ENCODE data around the gene RASGRP3. TPM values are rescaled to one million over a fixed set of nuclear protein-coding genes. Genes with fewer than 3 reads are reported as not detected.

The RASGRP3 gene
- total RNA-seq, 1 experiment from 2014 or later, result 0.72 TPM

- POLR2A ChIA-PET (ENCODE audit: unreplicated experiment), result no interaction called here
- Histone ChIP-seq H3K27me3 (ENCODE audit: insufficient read depth, low read depth) (no peaks in the 10 kb centered on the region), H3K4me2 (no peak overlapping the region), H3K9me3 (ENCODE audit: insufficient read depth, low read depth) (no peaks in the 10 kb centered on the region; the same call in none of the 2 replicates), H3K9me2 (ENCODE audit: insufficient read depth) (no peaks in the 10 kb centered on the region), H3K79me2 (ENCODE audit: low read depth) (no peaks in the 10 kb centered on the region), H3K4me3 (no peak overlapping the region), H3K4me1 (replicated peaks; ENCODE audit: insufficient read depth) (no peaks in the 10 kb centered on the region), H3K36me3 (ENCODE audit: low read depth) (no peaks in the 10 kb centered on the region), H3F3A (ENCODE audit: insufficient read depth, low read depth) (no peaks in the 10 kb centered on the region), H4K20me1 (ENCODE audit: insufficient read depth) (no peaks in the 10 kb centered on the region), H3K27ac (no peak overlapping the region), H2AFZ (no peak overlapping the region)
- CTCF ChIA-PET, result no interaction called here
- TF ChIP-seq CTCF (conservative IDR thresholded peaks at IDR 0.05) (no peak), EZH2 (IDR thresholded peaks at IDR 0.05; ENCODE audit: low read depth) (no peak)
- intact Hi-C loops (cut with micrococcal nuclease; ENCODE audit: unreplicated experiment), result no loop called here
- DNase-seq, result no peak
- no TSS peak for BruUV-seq (replicated peaks)
Observed at GRCh38 chr2:33484042-33484621, 7.7 kb downstream of the RASGRP3 start.

GRCh38 chr2:33485051-33485450 lies 8.6 kb downstream of the RASGRP3 start:
- H3K4me2 ChIP-seq, result no peak overlapping the region
- no peak for TF ChIP-seq EZH2 (IDR thresholded peaks at IDR 0.05; ENCODE audit: low read depth)
- TF ChIP-seq CTCF (conservative IDR thresholded peaks at IDR 0.05), result no peak
- no peaks in the 10 kb centered on the region for H3F3A ChIP-seq (ENCODE audit: insufficient read depth, low read depth)
- BruUV-seq (replicated peaks), result no TSS peak
- no peaks in the 10 kb centered on the region for H3K27me3 ChIP-seq (ENCODE audit: insufficient read depth, low read depth)
- no peak overlapping the region for H3K27ac ChIP-seq
- ChIA-PET CTCF (no interaction called here), POLR2A (ENCODE audit: unreplicated experiment) (no interaction called here)
- H4K20me1 ChIP-seq (ENCODE audit: insufficient read depth), result no peaks in the 10 kb centered on the region
- no peaks in the 10 kb centered on the region for H3K9me2 ChIP-seq (ENCODE audit: insufficient read depth)
- no peak overlapping the region for H2AFZ ChIP-seq
- no peaks in the 10 kb centered on the region for H3K36me3 ChIP-seq (ENCODE audit: low read depth)
- no peaks in the 10 kb centered on the region for H3K79me2 ChIP-seq (ENCODE audit: low read depth)
- H3K9me3 ChIP-seq (ENCODE audit: insufficient read depth, low read depth), result no peaks in the 10 kb centered on the region; the same call in none of the 2 replicates
- intact Hi-C loops (cut with micrococcal nuclease; ENCODE audit: unreplicated experiment), result no loop called here
- DNase-seq, result no peak
- no peak overlapping the region for H3K4me3 ChIP-seq
- H3K4me1 ChIP-seq (replicated peaks; ENCODE audit: insufficient read depth), result no peaks in the 10 kb centered on the region

- no peaks in the 10 kb centered on the region for H4K20me1 ChIP-seq (ENCODE audit: insufficient read depth)
- BruUV-seq (replicated peaks), result no TSS peak
- H2AFZ ChIP-seq, result no peak overlapping the region
- no peaks in the 10 kb centered on the region for H3F3A ChIP-seq (ENCODE audit: insufficient read depth, low read depth)
- ChIA-PET CTCF (no interaction called here), POLR2A (ENCODE audit: unreplicated experiment) (no interaction called here)
- no peak overlapping the region for H3K4me3 ChIP-seq
- no peaks in the 10 kb centered on the region for H3K4me1 ChIP-seq (replicated peaks; ENCODE audit: insufficient read depth)
- TF ChIP-seq EZH2 (IDR thresholded peaks at IDR 0.05; ENCODE audit: low read depth) (no peak), CTCF (conservative IDR thresholded peaks at IDR 0.05) (no peak)
- H3K27me3 ChIP-seq (ENCODE audit: insufficient read depth, low read depth), result no peaks in the 10 kb centered on the region
- DNase-seq, result no peak
- H3K79me2 ChIP-seq (ENCODE audit: low read depth), result no peaks in the 10 kb centered on the region
- no peaks in the 10 kb centered on the region; the same call in none of the 2 replicates for H3K9me3 ChIP-seq (ENCODE audit: insufficient read depth, low read depth)
- H3K36me3 ChIP-seq (ENCODE audit: low read depth), result no peaks in the 10 kb centered on the region
- intact Hi-C loops (cut with micrococcal nuclease; ENCODE audit: unreplicated experiment), result no loop called here
- no peak overlapping the region for H3K27ac ChIP-seq
- no peak overlapping the region for H3K4me2 ChIP-seq
- no peaks in the 10 kb centered on the region for H3K9me2 ChIP-seq (ENCODE audit: insufficient read depth)
Observed at GRCh38 chr2:33486544-33486943, 10.1 kb downstream of the RASGRP3 start.

Measured in PC-9 (cell line).